Thyroid gland (tissue), 4 donors: ENCODE measurements around the gene PTN.

Source experiments
- CTCF ChIP-seq, 6 experiments: fragments of 200-600 bp in 3 of 6; fragments of 450-650 bp in 3 of 6; sonication (generic) in 3 of 6; IDR thresholded peaks; one replicate each; pipeline ENCODE4 v1.5.1; 2016 to 2019; ENCODE audit warnings: antibody characterized with exemption in 6 of 6, mild to moderate bottlenecking in 2 of 6, inconsistent platforms in 1 of 6, moderate library complexity in 1 of 6
- POLR2A ChIP-seq, 2 donors: fragments of 450-650 bp; IDR thresholded peaks; one replicate each; pipeline ENCODE4 v1.6.1; 2017; ENCODE audit warnings: antibody characterized with exemption in 2 of 2, mild to moderate bottlenecking in 2 of 2, moderate library complexity in 1 of 2

DNA sequence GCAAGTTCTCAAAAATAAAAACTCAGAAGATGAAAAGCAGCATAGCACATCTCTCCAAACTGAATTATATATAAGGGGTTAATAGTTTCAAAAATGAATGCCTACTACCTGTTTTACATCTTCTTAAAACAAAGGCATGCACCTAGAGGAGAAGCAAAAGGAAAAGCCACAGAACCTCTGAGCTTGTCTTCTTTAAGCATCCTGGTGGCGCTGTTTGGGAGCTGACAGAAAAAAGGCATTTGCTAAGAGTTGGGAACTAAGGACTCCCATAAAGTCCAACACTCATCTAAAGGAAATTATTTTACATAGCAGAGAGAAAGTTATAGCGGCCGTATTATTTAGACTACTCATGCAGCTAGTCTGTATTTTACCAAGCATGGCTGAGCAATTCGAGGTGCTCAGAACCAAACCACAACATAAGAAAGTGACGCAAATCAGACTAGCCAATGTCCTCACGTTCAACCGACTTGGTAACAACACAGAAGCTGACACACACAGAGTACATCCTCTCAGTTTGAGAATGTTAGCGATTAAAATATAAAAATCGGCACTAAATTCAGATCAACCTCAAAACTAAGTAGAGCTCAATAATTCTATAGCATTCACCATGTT is 38.8 kb downstream of the PTN start:
- TF ChIP-seq CTCF (IDR thresholded peaks at IDR 0.05) (no peak), POLR2A (IDR thresholded peaks at IDR 0.05) (no peak)
